Measurements from ENCODE around the gene GIMAP8. TPM values are rescaled to one million over a fixed set of nuclear protein-coding genes. Genes with fewer than 3 reads are reported as not detected.

Gene GIMAP8
- total RNA-seq, 1 donor from 2014 or later, result 2.8 TPM

GRCh38 chr7:150412016-150412415, 38.4 kb upstream of the GIMAP8 start:
- no peak for DNase-seq

- no peak for DNase-seq
These were observed 37.6 kb upstream of the GIMAP8 start for GRCh38 chr7:150412518-150413488.

GRCh38 chr7:150413640-150414081, 36.8 kb upstream of the GIMAP8 start:
- no peak for DNase-seq

GRCh38 chr7:150415161-150416153, 35.0 kb upstream of the GIMAP8 start:
- DNase-seq, result no peak

- no peak for DNase-seq
These were observed 33.2 kb upstream of the GIMAP8 start for GRCh38 chr7:150417239-150417638.

GRCh38 chr7:150417863-150418262, 32.6 kb upstream of the GIMAP8 start:
- DNase-seq, result no peak

- no peak for DNase-seq
These were observed 30.2 kb upstream of the GIMAP8 start for GRCh38 chr7:150420242-150420641.

GRCh38 chr7:150420987-150421674, 29.3 kb upstream of the GIMAP8 start:
- peak; percentile 48 for DNase-seq

GRCh38 chr7:150421831-150422230, 28.6 kb upstream of the GIMAP8 start:
- no peak for DNase-seq

- DNase-seq, result no peak
These were observed 24.8 kb upstream of the GIMAP8 start for GRCh38 chr7:150425670-150426069.

- DNase-seq, result peak; percentile 51
These were observed 21.6 kb upstream of the GIMAP8 start for GRCh38 chr7:150428671-150429451.

GRCh38 chr7:150429699-150430098, 20.7 kb upstream of the GIMAP8 start:
- no peak for DNase-seq

- DNase-seq, result no peak
These were observed 19.9 kb upstream of the GIMAP8 start for GRCh38 chr7:150430465-150431085.

- no peak for DNase-seq
These were observed 18.4 kb upstream of the GIMAP8 start for GRCh38 chr7:150431839-150432658.

- no peak for DNase-seq
These were observed 17.2 kb upstream of the GIMAP8 start for GRCh38 chr7:150432915-150433892.

- DNase-seq, result no peak
These were observed 16.2 kb upstream of the GIMAP8 start for GRCh38 chr7:150434240-150434639.

- no peak for DNase-seq
These were observed 15.4 kb upstream of the GIMAP8 start for GRCh38 chr7:150435047-150435389.

- DNase-seq, result no peak
These were observed 14.9 kb upstream of the GIMAP8 start for GRCh38 chr7:150435390-150436073.
